Smooth muscle cell (in vitro differentiated cells): ENCODE data around the gene MRPL42. TPM values are rescaled to one million over a fixed set of nuclear protein-coding genes. Genes with fewer than 3 reads are reported as not detected.

ENCODE experiments used
- DNase-seq: peaks from one replicate; lab custom pipeline; 2025; ENCODE audit not compliant: unreplicated experiment; lab: John Stamatoyannopoulos, UW
- H2AFZ ChIP-seq: fragments of 200-600 bp; sonication (generic); 2 replicates; pipeline ENCODE4 v1.6.0; 2016; ENCODE audit warnings: antibody characterized with exemption, low read depth, mild to moderate bottlenecking
- H3F3A ChIP-seq: fragments of 200-600 bp; sonication (generic); 2 replicates; pipeline ENCODE4 v1.6.0; 2017; ENCODE audit warnings: antibody characterized with exemption, low read depth
- H3K27ac ChIP-seq: fragments of 200-600 bp; sonication (generic); 2 replicates; pipeline ENCODE4 v1.5.1; 2016; ENCODE audit warnings: low read depth, mild to moderate bottlenecking
- H3K27me3 ChIP-seq: fragments of 200-600 bp; sonication (generic); 2 replicates; pipeline ENCODE4 v1.6.1; 2016; ENCODE audit warnings: low read depth, mild to moderate bottlenecking
- H3K36me3 ChIP-seq: fragments of 200-600 bp; sonication (generic); 2 replicates; pipeline ENCODE4 v1.5.1; 2016; ENCODE audit warnings: low read depth
- H3K4me1 ChIP-seq: fragments of 200-600 bp; sonication (generic); 2 replicates; pipeline ENCODE4 v1.5.1; 2016; ENCODE audit warnings: low read depth
- H3K4me2 ChIP-seq: fragments of 200-600 bp; sonication (generic); 2 replicates; pipeline ENCODE4 v1.6.0; 2016; ENCODE audit warnings: mild to moderate bottlenecking
- H3K4me3 ChIP-seq: fragments of 200-600 bp; sonication (generic); 2 replicates; pipeline ENCODE4 v1.5.1; 2016; ENCODE audit warnings: mild to moderate bottlenecking
- H3K79me2 ChIP-seq: fragments of 200-600 bp; sonication (generic); 2 replicates; pipeline ENCODE4 v1.6.0; 2016; ENCODE audit warnings: low read depth, mild to moderate bottlenecking
- H3K9ac ChIP-seq: fragments of 200-600 bp; sonication (generic); 2 replicates; pipeline ENCODE4 v1.6.0; 2016; ENCODE audit warnings: low read depth
- H3K9me3 ChIP-seq: fragments of 200-600 bp; sonication (generic); replicated peaks from 2 replicates; pipeline ENCODE4 v1.5.1; 2016; ENCODE audit warnings: low read depth
- H4K20me1 ChIP-seq: fragments of 200-600 bp; sonication (generic); 2 replicates; pipeline ENCODE4 v1.6.0; 2016; ENCODE audit warnings: low read depth
- CTCF ChIP-seq: fragments of 200-600 bp; sonication (generic); IDR thresholded peaks from 2 replicates; pipeline ENCODE4 v1.5.1; 2017; ENCODE audit warnings: borderline replicate concordance, mild to moderate bottlenecking, antibody characterized with exemption; ENCODE audit not compliant: insufficient read depth, poor library complexity, severe bottlenecking
- WGBS: methylation state at CpG from one replicate; pipeline ENCODE4 v1.1.7; 2016; ENCODE audit warnings: low lambda C conversion rate; 5-methylcytosine and 5-hydroxymethylcytosine counted together
- polyA plus RNA-seq: library from polyadenylated mRNA; unstranded; fragments of >200 nt; fragmentation: Nextera tagmentation; extraction: Ambion mirVana; gene quantifications from 2 replicates; pipeline ENCODE4 v1.2.1, GENCODE V29; 2016
- total RNA-seq: library from RNA; depleted of rRNA; stranded (reverse); fragments of >200 nt; gene quantifications from 2 replicates; pipeline ENCODE4 v1.2.3, GENCODE V29; 2014

MRPL42 gene
- total and polyA plus RNA-seq, 2 experiments from 2014 or later, result 82.8 to 113 TPM

- TF ChIP-seq CTCF, result no peak
- no peak overlapping the region for H3K4me2 ChIP-seq
- H3K4me1 ChIP-seq, result no peaks in the 10 kb centered on the region
- H4K20me1 ChIP-seq, result no peaks in the 10 kb centered on the region
- H3K4me3 ChIP-seq, result no peak overlapping the region
- no peaks in the 10 kb centered on the region for H3K9me3 ChIP-seq
- H3K36me3 ChIP-seq, result no peaks in the 10 kb centered on the region
- H3K27me3 ChIP-seq, result no peaks in the 10 kb centered on the region
- no peak for DNase-seq
- H3K27ac ChIP-seq, result no peak overlapping the region
- WGBS, result 79% methylated on average over 5 of the region's 5 CpGs
- H3K79me2 ChIP-seq, result no peaks in the 10 kb centered on the region
- H3K9ac ChIP-seq, result no peak overlapping the region
- H3F3A ChIP-seq, result no peaks in the 10 kb centered on the region
- no peak overlapping the region for H2AFZ ChIP-seq
Observed at GRCh38 chr12:93514853-93515252, 47.5 kb downstream of the MRPL42 start.

- H3K4me3 ChIP-seq, result no peak overlapping the region
- DNase-seq, result no peak
- H3K4me1 ChIP-seq, result no peaks in the 10 kb centered on the region
- H3K36me3 ChIP-seq, result no peaks in the 10 kb centered on the region
- H4K20me1 ChIP-seq, result no peaks in the 10 kb centered on the region
- H3K4me2 ChIP-seq, result peak overlapping the region; percentile 8
- TF ChIP-seq CTCF, result no peak
- H3K79me2 ChIP-seq, result no peaks in the 10 kb centered on the region
- H3K9ac ChIP-seq, result no peak overlapping the region
- no peaks in the 10 kb centered on the region for H3K9me3 ChIP-seq
- no peak overlapping the region for H2AFZ ChIP-seq
- WGBS, result 54% methylated on average over 5 of the region's 5 CpGs
- peak overlapping the region; percentile 25 for H3K27ac ChIP-seq
- H3K27me3 ChIP-seq, result no peaks in the 10 kb centered on the region
- H3F3A ChIP-seq, result no peaks in the 10 kb centered on the region
Observed at GRCh38 chr12:93518725-93519124, 51.4 kb downstream of the MRPL42 start.

GRCh38 chr12:93519859-93520258 is 52.5 kb downstream of the MRPL42 start:
- WGBS, result 50% methylated on average over 2 of the region's 2 CpGs
- Histone ChIP-seq H2AFZ (no peak overlapping the region), H3F3A (no peaks in the 10 kb centered on the region), H4K20me1 (no peaks in the 10 kb centered on the region), H3K4me2 (peak overlapping the region; percentile 8), H3K4me3 (no peak overlapping the region), H3K9ac (no peak overlapping the region), H3K36me3 (no peaks in the 10 kb centered on the region), H3K4me1 (no peaks in the 10 kb centered on the region), H3K27me3 (no peaks in the 10 kb centered on the region), H3K27ac (no peak overlapping the region), H3K9me3 (no peaks in the 10 kb centered on the region), H3K79me2 (no peaks in the 10 kb centered on the region)
- TF ChIP-seq CTCF, result no peak
- no peak for DNase-seq

GRCh38 chr12:93520454-93520853 is 53.1 kb downstream of the MRPL42 start:
- no peaks in the 10 kb centered on the region for H3K36me3 ChIP-seq
- WGBS, result 66% methylated on average over 2 of the region's 2 CpGs
- H3F3A ChIP-seq, result no peaks in the 10 kb centered on the region
- no peak for TF ChIP-seq CTCF
- no peak for DNase-seq
- H3K4me2 ChIP-seq, result no peak overlapping the region
- no peak overlapping the region for H3K27ac ChIP-seq
- no peak overlapping the region for H2AFZ ChIP-seq
- H3K4me1 ChIP-seq, result no peaks in the 10 kb centered on the region
- H4K20me1 ChIP-seq, result no peaks in the 10 kb centered on the region
- H3K27me3 ChIP-seq, result no peaks in the 10 kb centered on the region
- no peak overlapping the region for H3K4me3 ChIP-seq
- H3K9me3 ChIP-seq, result no peaks in the 10 kb centered on the region
- H3K9ac ChIP-seq, result no peak overlapping the region
- H3K79me2 ChIP-seq, result no peaks in the 10 kb centered on the region
